NCI-H446 (cell line): ENCODE data around the gene DHRS4L2.
A peak's percentile ranks its signal among the peaks of the same experiment; 100 is the strongest.
"Not testable (repeated sequence)": the region's sequence is repeated elsewhere in the genome, so short reads cannot be mapped to it uniquely, and the experiment has no call there.

Experiments used
- DNase-seq, 2 experiments: peaks; one replicate each; lab custom pipeline; 2025; lab: John Stamatoyannopoulos, UW

Gene DHRS4L2

DNA sequence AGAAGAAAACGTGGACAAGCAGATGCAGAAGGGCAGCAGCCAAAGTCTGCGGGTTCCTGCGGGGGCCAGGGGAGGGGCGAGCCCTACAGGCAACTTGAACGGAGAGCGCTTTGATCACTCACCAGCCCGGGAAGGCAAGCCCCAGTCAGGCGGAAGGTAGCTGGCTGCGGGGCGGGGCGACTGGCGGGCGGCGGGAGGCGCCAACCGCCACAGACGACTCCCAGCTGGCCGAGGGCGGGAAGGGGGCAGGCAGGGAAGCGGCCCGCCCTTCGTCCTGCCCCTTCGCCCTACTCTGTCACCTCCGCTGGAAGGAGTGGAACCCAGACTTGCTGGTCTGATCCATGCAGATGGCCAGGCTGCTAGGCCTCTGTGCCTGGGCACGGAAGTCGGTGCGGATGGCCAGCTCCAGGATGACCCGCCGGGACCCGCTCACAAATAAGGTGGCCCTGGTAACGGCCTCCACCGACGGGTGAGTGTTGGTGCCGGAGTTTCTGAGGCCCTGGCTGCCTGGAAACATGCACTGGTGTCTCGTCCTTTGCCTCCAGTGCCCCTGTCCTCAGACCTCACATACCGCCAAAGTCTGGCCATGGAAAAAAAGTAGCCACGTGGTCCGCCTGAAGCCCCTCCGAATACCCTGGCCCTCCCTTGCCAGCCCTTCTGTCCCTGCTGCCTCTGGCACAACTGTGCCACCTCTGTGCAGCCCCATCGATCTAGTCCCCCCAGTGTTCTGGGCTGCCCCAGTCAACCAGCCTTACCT lies at the start of gene DHRS4L2:
TSS of gene DHRS4L2 (plus strand) at position 323 of the 757 bp plus-strand sequence. CDS start at position 342, 19 bp downstream.
- DNase-seq, result peak; percentile 75 to 95

GRCh38 chr14:23939607-23940326 lies 49.0 kb upstream of the DHRS4L2 start:
- DNase-seq, result no peak

GRCh38 chr14:23941230-23941629 lies 47.5 kb upstream of the DHRS4L2 start:
- DNase-seq, result no peak

- no peak for DNase-seq
Measured at GRCh38 chr14:23941669-23942068, 47.1 kb upstream of the DHRS4L2 start.

DNA sequence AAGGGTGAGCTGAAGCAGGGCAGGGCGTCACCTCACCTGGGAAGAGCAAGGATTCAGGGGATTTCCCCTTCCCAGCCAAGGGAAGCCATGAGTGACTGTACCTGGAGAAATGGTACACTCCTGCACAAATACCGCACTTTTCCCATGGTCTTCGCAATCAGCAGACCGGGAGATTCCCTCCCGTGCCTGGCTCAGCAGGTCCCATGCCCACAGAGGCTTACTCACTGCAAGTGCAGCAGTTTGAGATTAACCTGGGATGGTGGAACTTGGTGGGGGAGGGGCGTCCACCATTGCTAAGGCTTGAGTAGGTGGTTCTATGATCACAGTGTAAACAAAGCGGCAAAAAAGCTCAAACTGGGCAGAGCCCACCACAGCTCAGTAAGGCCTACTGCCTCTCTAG lies 46.1 kb upstream of the DHRS4L2 start:
- no peak for DNase-seq

GRCh38 chr14:23949069-23949468 lies 39.7 kb upstream of the DHRS4L2 start:
- not testable (repeated sequence) for DNase-seq

DNA sequence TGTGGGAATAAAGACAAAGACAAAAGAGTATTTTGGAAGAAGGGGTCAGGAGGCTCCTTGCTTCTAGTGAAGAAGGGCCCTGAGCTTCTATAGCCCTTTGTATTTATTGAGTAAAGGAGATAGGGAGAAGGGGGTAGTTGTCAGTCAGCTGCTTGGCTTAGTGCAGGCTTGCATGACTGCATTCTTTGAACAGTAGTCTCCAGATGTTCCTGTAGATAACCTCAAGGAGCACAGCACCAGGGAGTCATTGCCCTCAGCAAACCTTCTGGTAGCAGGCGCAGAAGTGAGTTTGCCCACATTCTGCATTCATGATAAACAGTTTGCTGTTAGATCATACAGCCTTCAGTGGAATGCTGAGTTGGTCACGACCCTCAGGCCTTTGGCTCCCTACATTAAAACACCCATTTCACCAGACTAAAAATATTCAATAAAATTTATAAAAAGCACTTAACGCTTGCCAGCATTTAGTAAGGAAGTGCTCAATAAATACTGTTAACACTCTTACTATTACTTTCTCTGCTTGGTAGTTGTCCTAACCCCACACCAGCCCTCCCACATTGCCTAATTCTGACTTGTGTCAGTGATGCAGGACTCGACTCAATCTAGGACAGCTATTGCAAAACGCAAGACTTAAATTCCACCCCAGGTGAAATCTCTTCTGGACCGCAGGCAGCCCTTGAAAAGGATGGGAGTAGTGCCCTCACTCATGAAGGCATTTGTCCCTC lies 38.2 kb upstream of the DHRS4L2 start:
- no peak for DNase-seq

DNA sequence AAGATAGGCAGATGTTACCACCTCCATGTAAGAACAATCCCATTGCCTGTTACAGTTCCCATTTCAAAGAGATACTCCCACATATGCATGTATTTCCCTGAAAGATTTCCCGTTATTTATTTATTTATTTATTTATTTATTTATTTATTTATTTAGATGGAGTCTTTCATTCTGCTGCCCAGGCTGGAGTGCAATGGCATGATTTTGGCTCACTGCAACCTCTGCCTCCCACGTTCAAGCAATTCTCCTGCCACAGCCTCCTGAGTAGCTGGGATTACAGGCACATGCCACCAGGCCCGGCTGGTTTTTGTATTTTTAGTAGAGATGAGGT lies 37.6 kb upstream of the DHRS4L2 start:
- not testable (repeated sequence) for DNase-seq

GRCh38 chr14:23951590-23952201 lies 37.0 kb upstream of the DHRS4L2 start:
- DNase-seq, result peak in 1 of 2 experiments; percentile 67

DNA sequence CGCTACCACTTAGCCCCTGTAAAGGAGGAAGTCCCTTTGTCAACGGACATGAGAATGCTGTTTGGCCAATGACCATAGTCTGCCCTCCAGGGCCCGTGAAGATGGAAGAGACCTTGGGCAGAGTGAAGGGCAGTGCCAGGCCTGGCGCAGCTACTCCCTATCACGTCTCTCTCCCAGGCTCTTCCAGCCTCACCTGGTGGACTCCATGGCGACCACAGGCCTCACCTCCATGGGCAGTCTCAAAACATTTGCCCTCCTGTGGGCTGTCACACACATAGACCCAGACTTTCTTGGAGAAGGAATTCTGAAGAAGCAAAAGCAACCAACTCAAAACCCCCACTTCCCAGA lies 35.6 kb upstream of the DHRS4L2 start:
- not testable (repeated sequence) for DNase-seq

GRCh38 chr14:23953464-23954278 lies 35.1 kb upstream of the DHRS4L2 start, which contains the start of gene DHRS4:
Gene DHRS4 (plus strand): TSS chr14:23953770. CDS start chr14:23953789, 19 bp downstream.
- peak; percentile 86 to 92 for DNase-seq

DNA sequence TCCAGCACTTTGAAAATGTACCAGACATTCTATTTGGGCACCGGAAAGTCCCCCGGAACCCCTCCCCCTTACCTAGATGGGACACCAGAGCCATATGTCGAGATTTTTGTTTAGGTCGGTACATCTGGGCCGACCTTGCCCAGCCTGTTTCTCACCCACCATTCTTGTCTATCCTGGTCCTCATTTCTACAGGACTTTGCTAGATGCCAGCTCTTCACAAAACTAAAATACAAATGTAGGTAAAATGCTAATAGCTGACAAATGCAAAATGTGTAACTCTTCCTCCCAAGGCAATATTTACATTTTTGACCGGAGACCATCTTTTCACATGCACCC lies 34.5 kb upstream of the DHRS4L2 start:
- DNase-seq, result not testable (repeated sequence)

GRCh38 chr14:23954965-23955364 lies 33.8 kb upstream of the DHRS4L2 start:
- peak; percentile 66 to 86 for DNase-seq

GRCh38 chr14:23955811-23956210 lies 32.9 kb upstream of the DHRS4L2 start:
- not testable (repeated sequence) for DNase-seq

DNA sequence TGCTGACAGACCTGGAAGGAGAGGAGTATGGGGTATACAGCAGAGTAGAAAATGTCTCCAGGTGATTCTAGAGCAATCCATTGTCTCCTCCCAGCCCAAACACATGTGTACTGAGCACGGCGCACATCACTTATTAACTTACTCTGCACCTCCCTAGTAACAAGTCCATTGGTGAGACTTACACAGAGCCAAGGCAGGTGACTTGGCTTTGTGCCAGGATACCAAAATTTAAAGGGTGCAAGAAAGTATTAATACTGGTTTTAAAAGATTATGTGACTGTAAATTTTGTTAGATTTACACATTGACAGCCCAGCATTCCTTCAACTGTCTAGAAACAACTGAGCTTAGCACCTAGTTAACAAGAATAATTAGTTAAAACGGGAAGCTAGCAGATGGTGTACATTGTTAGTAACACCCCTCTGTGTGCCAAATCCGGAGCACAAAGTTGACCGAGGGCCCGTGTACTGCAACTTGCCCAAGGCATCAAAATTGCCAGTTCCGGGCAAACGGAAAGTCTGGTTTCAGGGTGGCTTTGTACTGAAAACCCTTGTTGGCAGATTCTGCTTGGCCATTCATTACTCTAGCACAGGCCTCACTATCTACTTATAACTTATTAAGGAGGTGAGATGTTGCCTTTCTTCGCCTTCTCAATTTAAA lies 30.7 kb upstream of the DHRS4L2 start:
- DNase-seq, result peak in 1 of 2 experiments; percentile 58

GRCh38 chr14:23960899-23961298 lies 27.8 kb upstream of the DHRS4L2 start:
- DNase-seq, result not testable (repeated sequence)

DNA sequence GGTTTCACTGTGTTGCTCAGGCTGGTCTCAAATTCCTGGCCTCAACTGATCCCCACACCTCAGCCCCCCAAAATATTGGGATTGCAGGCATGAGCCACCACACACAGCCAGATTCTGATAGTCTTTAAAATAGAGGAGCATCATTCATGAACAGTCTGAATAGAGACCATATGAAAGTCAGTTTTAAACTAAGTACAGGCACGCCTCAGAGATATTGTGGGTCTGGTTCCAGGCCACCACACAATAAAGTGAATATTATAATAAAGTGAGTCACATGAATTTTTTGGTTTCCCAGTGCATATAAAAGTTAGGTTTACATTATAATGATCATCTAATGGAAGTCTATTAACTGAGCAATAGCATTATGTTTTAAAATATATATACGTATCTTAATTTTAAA lies 27.0 kb upstream of the DHRS4L2 start:
- DNase-seq, result not testable (repeated sequence)

GRCh38 chr14:23969130-23969480 lies 19.6 kb upstream of the DHRS4L2 start:
- not testable (repeated sequence) for DNase-seq

DNA sequence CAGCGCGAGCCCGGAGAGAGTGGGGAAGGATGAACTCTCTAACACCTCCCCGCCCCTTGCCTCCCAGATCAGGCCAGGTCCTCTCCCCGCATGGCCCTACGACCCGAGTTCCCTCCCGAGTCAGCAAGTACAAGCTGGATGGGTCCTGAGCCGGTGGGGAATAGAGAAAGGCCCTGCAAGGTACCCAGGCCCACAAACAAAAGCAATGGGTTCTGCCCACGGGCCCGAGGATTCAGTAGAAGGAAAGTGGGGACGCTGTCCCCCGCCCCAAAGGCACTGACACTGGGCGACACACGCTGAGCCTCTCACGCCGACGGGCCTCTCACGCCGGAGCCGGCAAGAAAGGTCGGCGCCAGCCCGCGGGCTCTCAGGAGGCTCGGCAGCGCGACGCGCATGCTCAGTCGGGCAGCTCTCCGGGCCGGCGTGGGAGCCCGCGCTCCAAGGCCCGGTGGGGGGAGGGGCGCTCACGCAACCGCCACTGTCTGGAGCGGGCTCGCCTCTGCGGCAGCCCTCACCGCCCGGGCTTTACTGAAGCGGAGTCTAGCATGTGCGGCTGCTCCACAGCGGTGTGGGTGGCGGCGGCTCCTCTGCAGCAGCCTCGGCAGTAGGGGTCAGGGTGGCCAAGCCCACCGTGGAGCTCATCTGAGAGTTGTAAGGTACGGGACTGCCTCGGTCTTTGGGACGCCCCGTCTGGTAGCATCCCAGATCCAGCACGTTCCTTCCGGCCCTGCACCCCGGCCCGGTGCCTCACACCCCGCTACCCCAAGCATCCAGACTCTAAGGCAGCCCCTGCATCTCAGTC lies 19.0 kb upstream of the DHRS4L2 start:
- not testable (repeated sequence) for DNase-seq

DNA sequence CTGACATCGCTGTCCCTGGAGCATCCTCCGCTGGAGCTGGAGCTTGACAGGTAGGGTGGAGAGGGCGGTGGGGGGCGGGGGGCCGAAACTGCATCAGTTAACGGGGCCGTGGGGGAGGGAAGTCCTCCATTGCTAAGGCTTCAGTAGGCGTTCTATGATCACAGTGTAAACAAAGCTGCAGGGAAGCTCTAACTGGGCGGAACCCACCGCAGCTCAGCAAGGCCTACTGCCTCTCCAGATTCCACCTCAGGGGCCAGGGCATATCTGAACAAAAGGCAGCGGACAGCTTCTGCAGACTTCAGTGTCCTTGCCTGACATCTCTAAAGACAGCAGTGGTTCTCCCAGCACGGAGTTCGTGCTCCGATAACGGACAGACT lies 18.5 kb upstream of the DHRS4L2 start:
- DNase-seq, result not testable (repeated sequence)
